ENCODE measurements around the gene SLMAP.
A peak's percentile ranks its signal among the peaks of the same experiment; 100 is the strongest.

SLMAP gene

GRCh38 chr3:57910990-57911389 is 154.9 kb downstream of the SLMAP start:
- H3K4me3 ChIP-seq (replicated peaks; ENCODE audit: insufficient read depth, low read length): no peak overlapping the region
- peak in 1 of 2 experiments; percentile 9 for DNase-seq (ENCODE audit: low read depth in 1 of 2, low spot score in 1 of 2)
- H3K27ac ChIP-seq (replicated peaks): no peak overlapping the region
- H3K27me3 ChIP-seq (ENCODE audit: insufficient read depth, poor library complexity, severe bottlenecking): no peaks in the 10 kb centered on the region
- no peak for TF ChIP-seq SPI1 (IDR thresholded peaks at IDR 0.05; ENCODE audit: borderline replicate concordance, low read depth)

GRCh38 chr3:57911593-57911992 is 155.5 kb downstream of the SLMAP start:
- Histone ChIP-seq H3K27me3 (ENCODE audit: insufficient read depth, poor library complexity, severe bottlenecking) (no peaks in the 10 kb centered on the region), H3K27ac (replicated peaks) (no peak overlapping the region), H3K4me3 (replicated peaks; ENCODE audit: insufficient read depth, low read length) (no peak overlapping the region)
- no peak for TF ChIP-seq GABPA (IDR thresholded peaks at IDR 0.05; ENCODE audit: low read depth)
- TF ChIP-seq SPI1 (IDR thresholded peaks at IDR 0.05; ENCODE audit: borderline replicate concordance, low read depth): no peak
- no peak for TF ChIP-seq POLR2AphosphoS5 (IDR thresholded peaks at IDR 0.05; ENCODE audit: low read depth)
- no peak for TF ChIP-seq REST (IDR thresholded peaks at IDR 0.05; ENCODE audit: insufficient replicate concordance, low read depth)
- TF ChIP-seq CTCF (IDR thresholded peaks at IDR 0.05; ENCODE audit: insufficient read depth, low read length): no peak
- DNase-seq (ENCODE audit: low read depth in 1 of 2, low spot score in 1 of 2): no peak

- Histone ChIP-seq H3K27ac (replicated peaks) (no peak overlapping the region), H3K27me3 (ENCODE audit: insufficient read depth, poor library complexity, severe bottlenecking) (no peaks in the 10 kb centered on the region), H3K4me3 (replicated peaks; ENCODE audit: insufficient read depth, low read length) (no peak overlapping the region)
- DNase-seq (ENCODE audit: low read depth in 1 of 2, low spot score in 1 of 2): no peak
- TF ChIP-seq GABPA (IDR thresholded peaks at IDR 0.05; ENCODE audit: low read depth) (no peak), REST (IDR thresholded peaks at IDR 0.05; ENCODE audit: insufficient replicate concordance, low read depth) (no peak), CTCF (IDR thresholded peaks at IDR 0.05; ENCODE audit: insufficient read depth, low read length) (no peak), SPI1 (IDR thresholded peaks at IDR 0.05; ENCODE audit: borderline replicate concordance, low read depth) (no peak), POLR2AphosphoS5 (IDR thresholded peaks at IDR 0.05; ENCODE audit: low read depth) (no peak)
These were observed 161.5 kb downstream of the SLMAP start for GRCh38 chr3:57917601-57918000.

- no peak for DNase-seq (ENCODE audit: low read depth in 1 of 2, low spot score in 1 of 2)
- no peaks in the 10 kb centered on the region for H3K27me3 ChIP-seq (ENCODE audit: insufficient read depth, poor library complexity, severe bottlenecking)
- H3K4me3 ChIP-seq (replicated peaks; ENCODE audit: insufficient read depth, low read length): no peak overlapping the region
- no peak overlapping the region for H3K27ac ChIP-seq (replicated peaks)
- no peak for TF ChIP-seq REST (IDR thresholded peaks at IDR 0.05; ENCODE audit: insufficient replicate concordance, low read depth)
- TF ChIP-seq POLR2AphosphoS5 (IDR thresholded peaks at IDR 0.05; ENCODE audit: low read depth): no peak
- TF ChIP-seq SPI1 (IDR thresholded peaks at IDR 0.05; ENCODE audit: borderline replicate concordance, low read depth): no peak
- no peak for TF ChIP-seq CTCF (IDR thresholded peaks at IDR 0.05; ENCODE audit: insufficient read depth, low read length)
- TF ChIP-seq GABPA (IDR thresholded peaks at IDR 0.05; ENCODE audit: low read depth): no peak
These were observed 162.2 kb downstream of the SLMAP start for GRCh38 chr3:57918123-57918837.

Measured in HL-60 (cell line).